Common myeloid progenitor, CD34-positive (primary cell): ENCODE measurements around the gene TBX4.
"Not testable (repeated sequence)": the region's sequence is repeated elsewhere in the genome, so short reads cannot be mapped to it uniquely, and the experiment has no call there.

ENCODE experiments used
- CTCF ChIA-PET: fragments of 350-600 bp; sonication (Branson Sonifier 250); formaldehyde crosslinking; loops from one replicate; lab custom pipeline; 2021; ENCODE audit warnings: antibody characterized with exemption; lab: Charles Lee
- POLR2A ChIA-PET: fragments of 350-600 bp; sonication (Branson Sonifier 250); formaldehyde crosslinking; loops from one replicate; lab custom pipeline; 2021; ENCODE audit warnings: antibody characterized with exemption; lab: Charles Lee
- DNase-seq, 3 donors: peaks; one replicate each; pipeline versions ENCODE4 v3.0.0 to v3.0.0-alpha.2; 2013
- H3K27ac ChIP-seq, 2 experiments: 1 replicate in 1 of 2; 2 replicates in 1 of 2; pipeline ENCODE4 v1.7.0; 2013; ENCODE audit warnings: inconsistent platforms in 2 of 2, low read length in 2 of 2, mild to moderate bottlenecking in 2 of 2, low read depth in 1 of 2, moderate library complexity in 1 of 2; ENCODE audit not compliant: severe bottlenecking in 2 of 2, insufficient read depth in 1 of 2, poor library complexity in 1 of 2
- H3K27me3 ChIP-seq, 5 experiments: replicated peaks in 2 of 5; 1 replicate in 3 of 5; 2 replicates in 2 of 5; pipeline versions ENCODE4 v1.6.1 to v1.7.0; 2013; ENCODE audit warnings: low read length in 4 of 5, mild to moderate bottlenecking in 2 of 5, moderate library complexity in 2 of 5, inconsistent platforms in 1 of 5; ENCODE audit not compliant: insufficient read depth in 5 of 5, control insufficient read depth in 4 of 5
- H3K36me3 ChIP-seq, 4 experiments: 1 replicate in 2 of 4; 2 replicates in 2 of 4; pipeline versions ENCODE4 v1.6.1 to v1.7.0; 2013; ENCODE audit warnings: low read length in 3 of 4, control low read depth in 1 of 4, mild to moderate bottlenecking in 1 of 4; ENCODE audit not compliant: control insufficient read depth in 4 of 4, insufficient read depth in 4 of 4
- H3K4me1 ChIP-seq, 4 experiments: 1 replicate in 3 of 4; 2 replicates in 1 of 4; pipeline versions ENCODE4 v1.6.1 to v1.7.1; 2013; ENCODE audit warnings: low read length in 3 of 4, mild to moderate bottlenecking in 3 of 4, control low read depth in 1 of 4, inconsistent platforms in 1 of 4, moderate library complexity in 1 of 4; ENCODE audit not compliant: control insufficient read depth in 4 of 4, insufficient read depth in 4 of 4; ENCODE audit errors: control extremely low read depth in 1 of 4
- H3K4me3 ChIP-seq, 7 experiments: 1 replicate in 4 of 7; 2 replicates in 3 of 7; pipeline versions ENCODE4 v1.5.1 to v1.7.0; 2013; ENCODE audit warnings: mild to moderate bottlenecking in 7 of 7, low read length in 6 of 7, moderate library complexity in 6 of 7, inconsistent platforms in 2 of 7, low read depth in 2 of 7, control low read depth in 1 of 7; ENCODE audit not compliant: insufficient read depth in 4 of 7, control insufficient read depth in 1 of 7; ENCODE audit errors: extremely low read depth in 1 of 7
- H3K9me3 ChIP-seq, 5 experiments: 1 replicate in 4 of 5; 2 replicates in 1 of 5; pipeline versions ENCODE4 v1.6.1 to v1.7.1; 2013; ENCODE audit warnings: low read length in 4 of 5, mild to moderate bottlenecking in 2 of 5, inconsistent platforms in 1 of 5, low read depth in 1 of 5, moderate library complexity in 1 of 5; ENCODE audit not compliant: control insufficient read depth in 4 of 5, insufficient read depth in 2 of 5; ENCODE audit errors: control extremely low read depth in 1 of 5
- WGBS: methylation state at CpG from one replicate; pipeline ENCODE4 v1.1.5; 2013; ENCODE audit not compliant: insufficient coverage; 5-methylcytosine and 5-hydroxymethylcytosine counted together

TBX4 gene

DNA sequence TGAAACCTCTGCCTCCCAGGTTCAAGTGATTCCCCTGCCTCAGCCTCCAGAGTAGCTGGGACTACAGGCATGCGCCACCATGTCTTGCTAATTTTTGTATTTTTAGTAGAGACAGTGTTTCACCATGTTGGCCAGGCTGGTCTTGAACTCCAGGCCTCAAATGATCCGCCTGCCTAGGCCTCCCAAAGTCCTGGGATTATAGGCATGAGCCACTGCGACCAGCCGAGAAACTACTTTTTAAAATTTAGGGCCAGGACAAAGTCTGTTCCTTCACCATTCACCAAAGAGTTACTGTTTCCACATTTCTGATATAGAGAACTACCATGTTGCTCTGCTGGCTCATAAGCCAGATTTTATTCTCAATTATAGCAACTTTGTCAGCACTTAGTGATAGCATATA lies 3.1 kb upstream of the TBX4 start:
- Histone ChIP-seq H3K4me1 (peaks cover 0 to 16% (median 12%) of the 10 kb centered on the region in 4 experiments), H3K27me3 (peaks cover 37 to 93% (median 47%) of the 10 kb centered on the region in 5 experiments)
- H3K27ac ChIP-seq, H3K36me3 ChIP-seq, H3K9me3 ChIP-seq, DNase-seq, POLR2A ChIA-PET, H3K4me3 ChIP-seq: not testable (repeated sequence)
- 100% methylated on average over 3 of the region's 4 CpGs for WGBS
- CTCF ChIA-PET, result interaction anchor here (1.3 to 1.8 kb wide), 2 partner anchors 9 to 36 kb away, joined by 4 read pairs; no protein-coding TSS in a partner anchor

DNA sequence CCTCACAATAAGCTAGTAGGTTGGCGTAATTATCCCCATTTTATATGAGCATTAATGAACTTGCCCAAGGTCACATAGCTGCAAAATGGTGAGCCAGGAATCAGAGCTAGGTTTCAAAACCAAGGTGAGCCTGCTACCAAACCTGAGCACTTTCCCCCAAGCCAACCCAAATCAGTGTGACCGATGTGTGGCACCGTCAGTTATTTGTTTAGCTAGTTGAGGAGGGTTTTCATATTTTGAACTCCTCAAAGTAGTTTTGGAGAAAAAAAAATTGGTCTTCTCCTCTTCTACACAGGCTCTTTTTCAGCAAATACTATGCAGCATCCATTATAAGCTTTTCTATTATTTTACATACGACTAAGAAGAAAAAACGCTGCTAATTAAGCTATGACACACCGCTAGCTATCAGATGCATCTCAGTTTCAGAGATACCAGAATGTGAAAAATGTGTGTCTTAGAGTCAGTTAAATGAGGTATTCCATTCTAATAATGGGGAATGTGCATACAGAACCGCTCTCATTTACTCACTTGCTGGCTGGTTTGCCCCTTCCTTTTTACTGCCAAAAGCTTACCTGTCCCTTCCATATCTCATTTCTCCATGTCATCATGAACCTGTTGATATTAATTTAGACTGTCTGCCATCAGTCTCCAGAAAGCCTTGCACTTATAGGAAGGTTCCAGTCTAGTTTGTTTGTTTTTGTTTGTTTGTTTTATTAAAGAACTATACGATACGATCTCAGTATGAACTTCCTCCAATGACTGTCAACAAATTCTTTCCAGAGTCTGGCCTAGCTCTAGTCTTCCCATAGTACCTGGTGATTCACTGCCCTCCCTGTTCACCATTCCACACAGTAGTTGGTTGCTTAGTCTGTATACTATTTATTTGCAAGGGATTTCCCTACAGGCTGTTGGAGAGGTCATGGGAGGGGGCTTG lies 2.2 kb upstream of the TBX4 start:
- 70% methylated on average over 2 of the region's 9 CpGs for WGBS
- DNase-seq, result no peak
- Histone ChIP-seq H3K9me3 (no peaks in the 10 kb centered on the region), H3K4me1 (peaks cover 0 to 25% (median 18%) of the 10 kb centered on the region in 4 experiments), H3K4me3 (no peak overlapping the region), H3K27me3 (peaks cover 37 to 93% (median 44%) of the 10 kb centered on the region in 5 experiments), H3K27ac (no peak overlapping the region), H3K36me3 (no peaks in the 10 kb centered on the region)
- POLR2A ChIA-PET, result no interaction called here
- CTCF ChIA-PET, result interaction anchor here (1.3 to 1.8 kb wide), 2 partner anchors 10 to 37 kb away, joined by 4 read pairs; no protein-coding TSS in a partner anchor

DNA sequence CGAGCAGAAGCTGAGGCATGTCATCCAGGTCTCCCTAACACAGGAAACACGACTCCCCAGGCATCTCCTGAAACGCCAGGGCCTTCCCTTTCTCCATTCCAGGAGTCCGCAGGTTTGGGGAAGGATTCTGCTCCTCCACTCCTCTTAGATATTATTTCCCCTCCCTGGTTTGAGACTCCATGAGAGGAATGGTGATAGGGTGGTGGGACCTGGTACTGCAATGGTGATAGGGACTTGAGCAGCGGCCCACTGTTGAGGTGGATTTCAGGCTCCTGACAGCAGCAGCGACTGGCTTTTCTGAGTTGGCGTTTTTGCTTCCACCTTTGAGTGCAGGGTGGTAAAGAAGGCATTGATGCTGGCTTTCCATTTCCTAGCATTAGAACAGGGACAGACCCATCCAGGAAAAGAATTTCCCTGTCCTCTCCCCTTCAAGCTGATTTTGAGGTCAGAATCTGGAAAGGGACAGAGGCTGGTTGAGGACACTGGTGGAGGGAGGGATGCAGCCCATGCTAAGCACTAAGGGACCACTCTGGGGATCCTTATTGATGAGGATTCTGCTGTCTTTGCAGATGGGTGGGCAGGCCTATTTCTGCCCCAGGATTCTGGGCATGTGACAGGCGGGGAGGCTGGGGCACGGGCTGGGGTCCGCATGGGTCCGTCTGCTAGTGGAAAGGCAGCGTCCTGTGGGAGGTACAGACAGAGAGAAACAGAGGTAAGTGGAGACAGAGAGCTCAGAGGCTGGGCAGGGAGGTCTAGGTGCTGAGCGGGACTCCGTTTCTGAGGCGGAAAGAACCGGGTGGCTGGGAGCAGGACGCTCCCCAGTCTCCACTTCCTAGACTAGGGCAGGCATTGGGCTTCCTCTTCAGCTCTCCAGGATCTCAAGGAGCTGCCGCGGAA lies 1.3 kb upstream of the TBX4 start:
- Histone ChIP-seq H3K27me3 (peaks cover 35 to 95% (median 51%) of the 10 kb centered on the region in 5 experiments), H3K36me3 (no peaks in the 10 kb centered on the region), H3K4me3 (no peak overlapping the region), H3K9me3 (no peaks in the 10 kb centered on the region), H3K4me1 (peaks cover 0 to 25% (median 19%) of the 10 kb centered on the region in 4 experiments), H3K27ac (no peak overlapping the region)
- DNase-seq, result peak in 2 of 3 donors; percentile 39 to 52
- POLR2A ChIA-PET, result no interaction called here
- 43% methylated on average over 16 of the region's 19 CpGs for WGBS
- CTCF ChIA-PET, result no interaction called here

DNA sequence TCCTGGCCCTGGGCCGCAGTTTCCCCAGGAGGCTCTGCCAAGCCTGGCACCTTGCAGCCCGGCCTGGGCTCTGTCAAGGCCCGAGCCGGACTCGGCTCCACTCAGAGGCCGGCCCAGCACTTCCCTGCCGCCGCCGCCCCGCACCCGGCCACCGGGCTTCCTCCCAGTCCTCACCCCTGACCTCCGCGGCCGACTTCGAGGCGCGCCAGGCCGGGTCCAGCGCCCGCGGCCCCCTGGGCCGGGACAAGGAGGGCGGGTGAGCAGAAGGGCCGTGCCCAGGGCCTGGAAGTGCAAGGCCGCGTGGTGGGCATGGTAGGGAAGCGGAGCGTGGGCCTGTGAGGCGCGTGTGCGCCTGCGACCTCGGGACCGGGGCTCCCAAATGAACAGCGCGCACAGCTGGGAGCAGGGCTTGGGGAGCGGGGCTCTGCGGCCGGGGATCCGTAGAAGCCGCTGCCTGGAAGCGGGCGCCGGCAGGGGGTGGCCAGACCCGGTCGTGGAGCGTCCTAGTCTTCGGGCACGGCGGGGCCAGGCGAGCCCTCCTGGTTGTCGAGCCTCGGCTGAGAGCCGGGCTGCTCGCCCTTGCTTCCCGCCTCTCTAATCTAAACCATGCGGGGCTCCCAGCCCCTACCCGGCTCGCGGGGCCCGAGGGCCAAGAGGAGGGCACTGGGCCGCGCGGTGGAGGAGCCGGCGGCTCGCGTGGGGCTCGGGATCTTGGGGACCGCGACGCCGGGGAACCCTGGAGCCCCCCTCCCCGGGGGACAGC lies 503 bp upstream of the TBX4 start:
- peak overlapping the region in 4 of 7 experiments; percentile 8 to 40 (median 30) for H3K4me3 ChIP-seq
- 2% methylated on average over 57 of the region's 75 CpGs for WGBS
- ChIA-PET CTCF (no interaction called here), POLR2A (no interaction called here)
- H3K9me3 ChIP-seq, result no peaks in the 10 kb centered on the region
- H3K36me3 ChIP-seq, result no peaks in the 10 kb centered on the region
- no peak overlapping the region for H3K27ac ChIP-seq
- H3K4me1 ChIP-seq, result peaks cover 0 to 31% (median 19%) of the 10 kb centered on the region in 4 experiments
- no peak for DNase-seq
- H3K27me3 ChIP-seq, result peaks cover 28 to 97% (median 58%) of the 10 kb centered on the region in 5 experiments

DNA sequence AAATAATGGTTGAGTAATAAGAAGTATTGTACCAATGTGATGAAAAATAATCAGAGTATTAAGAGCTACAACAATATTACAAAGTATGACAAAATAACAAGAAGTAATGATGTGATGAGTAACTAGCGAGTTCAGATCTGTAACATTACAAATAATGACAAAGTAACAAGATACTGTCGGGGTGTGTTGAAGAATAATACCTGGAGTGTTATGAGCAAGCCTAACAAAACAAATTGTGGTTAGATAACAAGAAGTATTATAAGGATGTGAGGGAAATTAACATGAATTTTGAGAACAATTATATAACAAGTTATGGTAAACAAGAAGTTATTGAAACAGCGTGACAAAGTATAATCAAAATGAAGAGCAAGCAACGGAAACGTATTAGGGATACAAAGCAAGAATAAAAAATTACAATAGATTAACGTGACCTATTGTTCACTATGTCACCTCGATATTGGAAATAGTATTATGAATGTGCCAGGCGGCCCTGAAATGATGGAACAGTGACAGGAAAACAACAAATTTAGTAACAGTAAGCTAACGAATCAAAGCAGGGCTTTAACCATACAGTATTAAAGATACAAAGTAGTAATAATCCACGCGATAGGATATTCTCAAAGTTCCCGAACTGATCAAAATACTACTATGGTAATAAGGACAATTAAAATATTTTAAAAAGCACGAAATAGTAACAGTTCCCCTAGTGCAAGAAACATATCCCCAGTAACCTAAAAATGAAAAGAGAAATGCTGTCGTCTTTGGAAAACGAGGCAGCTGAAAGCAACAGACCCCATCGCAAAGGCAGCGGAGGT lies 1.6 kb downstream of the TBX4 start:
- no peak overlapping the region for H3K27ac ChIP-seq
- H3K27me3 ChIP-seq, result peaks cover 16 to 97% (median 65%) of the 10 kb centered on the region in 5 experiments
- H3K4me1 ChIP-seq, result peaks cover 0 to 44% (median 23%) of the 10 kb centered on the region in 4 experiments
- H3K36me3 ChIP-seq, result no peaks in the 10 kb centered on the region
- WGBS, result 15% methylated on average over 4 of the region's 17 CpGs
- no peak overlapping the region for H3K4me3 ChIP-seq
- POLR2A ChIA-PET, result no interaction called here
- peaks cover 0 to 2% (median 0%) of the 10 kb centered on the region in 5 experiments for H3K9me3 ChIP-seq
- CTCF ChIA-PET, result interaction anchor here (1.0 to 1.3 kb wide), 2 partner anchors 9 to 51 kb away, joined by 3 to 4 read pairs; no protein-coding TSS in a partner anchor
- peak in 2 of 3 donors; percentile 43 to 46 for DNase-seq
